ENCODE measurements around the gene PITX1. TPM values are rescaled to one million over a fixed set of nuclear protein-coding genes. Genes with fewer than 3 reads are reported as not detected.

PITX1 gene
- total and polyA plus RNA-seq, 2 of the 13 experiments (the other 11 are each of a cell fraction or from before 2014, with no cell fraction given): 11.7 to 20.2 TPM

- no peak overlapping the region for H3K4me2 ChIP-seq (ENCODE audit: low read depth, low read length)
- ChIA-PET CTCF (ENCODE audit: low intra/inter-chr PET ratio, low total read pairs) (no interaction called here), POLR2A (no interaction called here)
- BruUV-seq (replicated peaks): no TSS peak
- H3K27ac ChIP-seq (ENCODE audit: extremely low read length, insufficient read depth, low read length): no peak overlapping the region
- H3K4me3 ChIP-seq (replicated peaks in 1 of 3; ENCODE audit: insufficient read depth in 1 of 3, low read depth in 2 of 3, low read length in 3 of 3): no peak overlapping the region
- FAIRE-seq (no peak), DNase-seq (ENCODE audit: low spot score) (no peak), ATAC-seq (no peak)
- H3K9me3 ChIP-seq (ENCODE audit: low read length): no peaks in the 10 kb centered on the region
- no peak overlapping the region for H2AFZ ChIP-seq (ENCODE audit: low read length)
- H3K4me1 ChIP-seq (ENCODE audit: insufficient read depth, low read length): no peaks in the 10 kb centered on the region
- no peaks in the 10 kb centered on the region for H4K20me1 ChIP-seq (ENCODE audit: insufficient read depth, low read length)
- no peaks in the 10 kb centered on the region for H3K36me3 ChIP-seq (replicated peaks in 1 of 2; ENCODE audit: control insufficient read depth in 1 of 2, insufficient read depth in 2 of 2, low read length in 2 of 2)
- in situ Hi-C loops (cut with HindIII; ENCODE audit: extremely low pct_ligation_motif_present, low pct_unique_long_range_greater_than_20kb) (no loop called here), intact Hi-C loops (cut with micrococcal nuclease; ENCODE audit: unreplicated experiment) (no loop called here)
- no peak for TF ChIP-seq SKIL (CRISPR knock-in tag; IDR thresholded peaks at IDR 0.05; ENCODE audit: borderline replicate concordance)
- TF ChIP-seq ZBTB44 (CRISPR knock-in tag; IDR thresholded peaks at IDR 0.05): no peak
- peak; percentile 40; the same call in 1 of the 2 replicates for TF ChIP-seq ZNF768 (CRISPR knock-in tag; IDR thresholded peaks at IDR 0.05)
- 80% methylated on average over 15 of the region's 19 CpGs for WGBS (ENCODE audit: low lambda C conversion rate)
- no peaks in the 10 kb centered on the region for H3K79me2 ChIP-seq (ENCODE audit: insufficient read depth, low read length)
- no peak overlapping the region for H3K9ac ChIP-seq (ENCODE audit: insufficient read depth, low read depth, low read length)
- no peaks in the 10 kb centered on the region for H3K27me3 ChIP-seq (ENCODE audit: control insufficient read depth in 1 of 2, insufficient read depth in 2 of 2, low read length in 2 of 2)
These were observed 36.0 kb upstream of the PITX1 start for GRCh38 chr5:135069895-135070657.
